ENCODE results near the gene CAMSAP2.

The CAMSAP2 gene

DNA sequence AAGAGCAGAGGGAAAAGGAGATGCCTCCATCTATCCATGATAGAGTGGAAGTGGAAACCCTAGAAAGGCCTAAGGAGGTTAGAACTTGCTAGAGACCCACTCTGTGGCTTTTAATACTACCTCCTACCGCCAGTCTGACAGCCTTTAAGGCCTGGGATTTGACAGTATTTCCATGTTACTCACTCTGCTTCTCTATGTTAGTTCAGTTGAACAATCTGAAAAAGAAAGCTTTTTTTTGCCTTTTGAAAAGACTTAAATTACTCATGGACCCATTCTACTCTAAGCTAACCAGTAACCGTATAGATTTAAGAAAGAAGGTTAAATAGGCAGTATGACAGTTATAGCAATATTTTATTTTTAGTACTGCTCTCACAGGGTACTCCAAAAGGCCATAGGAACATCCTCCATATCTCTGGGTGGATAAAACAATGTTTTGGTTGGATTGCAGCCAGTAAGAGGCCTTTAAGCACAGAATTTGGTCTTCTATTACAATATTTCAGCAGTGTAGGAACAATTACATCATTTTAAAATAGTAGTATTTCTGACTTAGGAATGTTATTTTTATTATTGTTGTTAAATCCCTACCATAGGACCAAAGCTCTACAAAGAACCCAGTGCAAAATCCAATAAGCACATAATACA lies 118.1 kb downstream of the CAMSAP2 start:
- no peak overlapping the region for H3K4me3 ChIP-seq
- no peak for TF ChIP-seq Cebpa-rat (IDR thresholded peaks at IDR 0.05)
- no peak overlapping the region for H3K27ac ChIP-seq
- H3K4me2 ChIP-seq = no peak overlapping the region
- H3K36me3 ChIP-seq = peaks cover 26 to 85% (median 41%) of the 10 kb centered on the region in 11 experiments
- no peaks in the 10 kb centered on the region for H4K20me1 ChIP-seq
- no peaks in the 10 kb centered on the region for H3K9me3 ChIP-seq (replicated peaks in 1 of 11)
- H3K27me3 ChIP-seq = no peaks in the 10 kb centered on the region
- H3K4me1 ChIP-seq = peaks cover 0 to 13% (median 0%) of the 10 kb centered on the region in 10 experiments; a peak in 3 of 20 replicates
- H3K9ac ChIP-seq = no peak overlapping the region

DNA sequence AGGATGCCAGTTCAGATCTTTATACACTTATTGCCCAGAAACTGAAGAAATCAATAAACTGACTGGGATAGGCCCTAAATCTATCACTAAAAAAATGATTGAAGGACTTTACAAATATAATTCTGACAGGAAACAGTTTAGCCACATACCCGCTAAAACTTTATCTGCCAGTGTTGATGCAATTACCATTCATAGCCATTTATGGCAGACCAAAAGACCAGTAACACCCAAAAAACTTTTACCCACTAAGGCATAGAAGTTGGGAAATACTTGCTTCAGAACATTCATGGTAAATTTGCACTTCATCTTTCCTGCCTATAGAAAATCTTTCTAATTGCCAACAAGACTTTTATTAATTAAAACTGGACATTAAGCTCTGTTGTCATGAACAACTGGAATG lies 119.1 kb downstream of the CAMSAP2 start:
- H3K36me3 ChIP-seq = peaks cover 26 to 83% (median 43%) of the 10 kb centered on the region in 11 experiments
- no peak overlapping the region for H3K27ac ChIP-seq
- H3K4me3 ChIP-seq = no peak overlapping the region
- no peaks in the 10 kb centered on the region for H4K20me1 ChIP-seq
- no peak overlapping the region for H3K9ac ChIP-seq
- H3K9me3 ChIP-seq (replicated peaks in 1 of 11) = no peaks in the 10 kb centered on the region
- TF ChIP-seq Cebpa-rat (IDR thresholded peaks at IDR 0.05) = no peak
- peak overlapping the region in 1 of 11 experiments; percentile 18; a peak in 1 of 22 replicates for H3K4me2 ChIP-seq
- H3K27me3 ChIP-seq = no peaks in the 10 kb centered on the region
- H3K4me1 ChIP-seq = peaks cover 0 to 13% (median 0%) of the 10 kb centered on the region in 10 experiments; a peak in 3 of 20 replicates

DNA sequence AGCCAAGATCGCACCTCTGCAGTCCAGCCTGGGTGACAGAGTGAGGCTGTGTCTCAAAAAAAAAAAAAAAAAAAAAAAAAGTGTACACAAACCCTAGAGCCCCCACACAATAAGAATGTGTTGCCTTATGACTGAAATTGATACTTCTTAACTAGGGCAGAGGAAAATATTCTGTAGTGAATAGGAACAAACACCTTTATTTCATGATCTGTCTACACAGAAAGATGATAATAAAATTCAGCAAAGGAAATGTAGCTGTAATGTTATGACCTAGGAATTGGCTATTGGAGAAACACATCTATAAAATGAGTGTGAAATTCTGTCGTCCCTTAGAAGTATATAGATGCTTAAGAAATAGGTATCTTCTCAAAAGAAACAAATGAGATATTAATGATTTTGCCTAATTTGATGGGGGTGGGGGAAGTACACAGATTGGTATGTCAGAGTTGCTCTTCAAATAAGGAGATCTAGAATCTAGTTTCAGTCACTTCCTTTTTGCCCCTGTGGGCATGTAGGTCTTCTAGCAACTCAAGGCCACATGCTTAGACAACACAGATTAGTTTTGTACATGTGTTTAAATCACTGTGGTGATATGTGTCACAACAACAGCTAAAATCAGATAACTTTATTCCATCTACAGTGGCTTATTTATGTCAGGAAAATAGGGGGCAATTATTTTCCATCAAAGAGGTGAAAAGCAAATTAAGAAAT lies 123.4 kb downstream of the CAMSAP2 start:
- H3K9me3 ChIP-seq (replicated peaks in 1 of 11) = no peaks in the 10 kb centered on the region
- no peak overlapping the region for H3K4me3 ChIP-seq
- TF ChIP-seq Cebpa-rat (IDR thresholded peaks at IDR 0.05) = no peak
- H3K27me3 ChIP-seq = no peaks in the 10 kb centered on the region
- no peak overlapping the region for H3K4me2 ChIP-seq
- H3K27ac ChIP-seq = no peak overlapping the region
- H3K9ac ChIP-seq = no peak overlapping the region
- peaks cover 8 to 57% (median 26%) of the 10 kb centered on the region in 11 experiments; a peak in 20 of 22 replicates for H3K36me3 ChIP-seq
- no peaks in the 10 kb centered on the region for H4K20me1 ChIP-seq
- H3K4me1 ChIP-seq = peaks cover 0 to 37% (median 21%) of the 10 kb centered on the region in 10 experiments; a peak in 14 of 20 replicates

DNA sequence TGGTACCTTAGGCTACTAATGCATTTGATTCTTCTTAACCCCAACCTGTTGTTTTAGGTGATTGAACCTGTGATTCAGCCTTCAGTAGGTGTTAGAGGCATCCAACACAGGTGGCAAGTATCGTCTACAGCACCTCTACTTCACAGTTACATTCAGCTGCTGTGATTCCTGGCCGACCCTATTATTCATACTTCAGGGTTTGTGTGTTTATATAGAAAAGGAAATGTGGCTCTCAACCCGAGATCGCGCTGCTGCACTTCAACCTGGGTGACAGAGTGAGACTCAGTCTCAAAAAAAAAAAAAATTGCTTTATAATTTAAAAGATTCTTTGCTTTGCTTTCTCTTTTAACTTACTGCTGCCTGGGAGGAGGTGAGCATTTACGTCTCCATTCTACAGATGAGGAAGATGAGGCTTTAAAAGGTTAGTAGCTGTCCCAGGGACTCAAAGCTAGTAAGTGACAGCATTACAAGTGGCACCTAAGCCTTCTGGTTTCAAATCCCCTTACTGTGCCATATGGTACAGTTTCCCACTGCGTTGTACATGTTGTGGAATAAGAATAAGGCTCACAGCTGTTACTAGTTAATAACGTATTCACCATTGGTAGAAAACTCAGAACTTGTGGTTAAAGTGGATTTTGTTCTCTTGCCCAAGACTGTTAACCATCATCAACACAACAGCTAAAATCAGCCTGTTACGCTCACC lies 124.2 kb downstream of the CAMSAP2 start:
- H3K27me3 ChIP-seq = no peaks in the 10 kb centered on the region
- H3K9me3 ChIP-seq (replicated peaks in 1 of 11) = no peaks in the 10 kb centered on the region
- H3K36me3 ChIP-seq = peaks cover 6 to 50% (median 18%) of the 10 kb centered on the region in 11 experiments; a peak in 19 of 22 replicates
- H3K27ac ChIP-seq = no peak overlapping the region
- H3K4me1 ChIP-seq = peaks cover 0 to 33% (median 21%) of the 10 kb centered on the region in 10 experiments; a peak in 14 of 20 replicates
- H3K4me2 ChIP-seq = no peak overlapping the region
- no peak overlapping the region for H3K4me3 ChIP-seq
- H4K20me1 ChIP-seq = no peaks in the 10 kb centered on the region
- no peak for TF ChIP-seq Cebpa-rat (IDR thresholded peaks at IDR 0.05)
- H3K9ac ChIP-seq = no peak overlapping the region

DNA sequence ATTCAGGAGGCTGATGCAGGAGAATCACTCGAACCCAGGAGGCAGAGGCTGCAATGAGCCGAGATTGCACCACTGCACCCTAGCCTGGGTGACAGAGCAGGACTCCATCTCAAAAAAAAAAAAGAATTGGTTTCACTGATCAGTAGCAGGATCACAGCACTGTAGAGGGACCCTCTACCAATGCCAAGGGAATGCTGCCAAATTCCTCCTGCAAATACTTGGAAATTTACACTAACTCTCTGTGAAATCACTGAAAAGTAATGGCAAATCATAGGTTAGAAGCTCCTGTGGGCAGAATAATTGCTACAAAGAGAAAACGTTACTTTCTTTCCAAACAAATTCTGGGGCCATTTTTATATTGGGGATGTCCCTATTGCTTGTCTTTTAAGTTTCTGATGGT lies 127.4 kb downstream of the CAMSAP2 start:
- Histone ChIP-seq H3K36me3 (peaks cover 6 to 27% (median 15%) of the 10 kb centered on the region in 11 experiments; a peak in 16 of 22 replicates), H3K4me2 (peak overlapping the region in 7 of 11 experiments; percentile 17 to 35 (median 30); a peak in 6 of 22 replicates), H3K4me1 (peaks cover 18 to 55% (median 43%) of the 10 kb centered on the region in 10 experiments), H4K20me1 (no peaks in the 10 kb centered on the region), H3K27me3 (no peaks in the 10 kb centered on the region), H3K9me3 (replicated peaks in 1 of 11) (no peaks in the 10 kb centered on the region), H3K27ac (no peak overlapping the region), H3K4me3 (no peak overlapping the region), H3K9ac (no peak overlapping the region)
- TF ChIP-seq Cebpa-rat (IDR thresholded peaks at IDR 0.05) = no peak

DNA sequence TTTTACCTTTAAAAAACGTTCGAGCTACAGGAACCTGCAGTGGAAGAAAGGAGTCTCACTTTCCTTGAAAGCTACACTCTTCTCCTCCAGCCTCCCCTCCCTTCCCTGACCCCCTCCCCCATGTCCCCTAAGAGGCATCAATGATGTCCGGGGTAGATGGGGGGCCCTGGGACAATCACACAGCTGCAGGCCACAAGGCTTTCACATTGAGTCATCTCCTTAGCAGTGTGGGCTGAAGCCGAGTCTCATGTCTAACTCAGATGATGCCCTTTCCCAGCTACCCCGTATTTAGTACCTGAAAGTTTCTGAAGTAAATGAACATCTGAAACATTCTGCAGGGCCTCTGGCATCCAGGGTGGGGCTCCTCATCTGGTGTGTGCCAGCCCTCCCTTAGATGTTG lies 127.8 kb downstream of the CAMSAP2 start:
- peaks cover 6 to 25% (median 15%) of the 10 kb centered on the region in 11 experiments; a peak in 16 of 22 replicates for H3K36me3 ChIP-seq
- H3K4me2 ChIP-seq = peak overlapping the region in 7 of 11 experiments; percentile 17 to 46 (median 34); a peak in 6 of 22 replicates
- H3K4me1 ChIP-seq = peaks cover 18 to 59% (median 47%) of the 10 kb centered on the region in 10 experiments
- no peaks in the 10 kb centered on the region for H3K27me3 ChIP-seq
- H3K9me3 ChIP-seq (replicated peaks in 1 of 11) = no peaks in the 10 kb centered on the region
- H3K4me3 ChIP-seq = no peak overlapping the region
- no peaks in the 10 kb centered on the region for H4K20me1 ChIP-seq
- no peak overlapping the region for H3K27ac ChIP-seq
- no peak overlapping the region for H3K9ac ChIP-seq
- no peak for TF ChIP-seq Cebpa-rat (IDR thresholded peaks at IDR 0.05)

DNA sequence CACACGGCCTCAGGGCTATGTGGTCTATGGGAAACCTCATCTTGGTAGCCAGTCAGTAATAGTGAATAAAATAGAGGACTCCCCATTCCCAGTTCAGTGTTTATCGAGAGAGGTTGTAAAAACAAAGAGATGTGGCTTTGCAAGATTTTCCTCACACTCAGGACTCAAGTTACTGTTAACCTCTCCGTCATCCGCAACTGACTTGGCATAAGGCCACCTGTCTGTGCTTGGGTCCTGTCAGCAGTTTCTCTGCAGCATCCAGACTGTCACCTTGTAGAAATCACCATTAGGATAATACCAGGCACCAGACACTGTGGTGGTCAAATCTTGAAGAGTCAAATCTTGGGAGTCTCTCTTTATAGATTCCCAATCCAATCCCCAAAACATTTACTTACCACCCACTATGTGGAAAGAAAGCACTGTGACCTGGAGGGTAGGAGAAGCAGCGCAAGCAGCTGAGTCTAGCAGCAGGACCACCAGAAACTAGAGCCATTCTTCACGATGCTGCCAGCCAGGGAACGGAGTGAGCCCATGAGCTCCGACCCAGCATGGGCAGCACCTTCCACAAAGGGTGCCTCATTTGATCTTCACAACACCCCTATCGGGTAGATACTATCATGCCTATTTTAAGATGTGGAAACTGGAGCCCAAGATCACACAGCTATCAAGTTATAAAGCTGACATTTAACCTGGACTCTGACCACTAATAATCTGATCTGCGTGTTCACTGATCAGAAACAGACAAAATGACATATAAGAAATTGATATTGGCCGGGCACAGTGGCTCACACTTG lies 128.5 kb downstream of the CAMSAP2 start:
- TF ChIP-seq Cebpa-rat (IDR thresholded peaks at IDR 0.05) = no peak
- Histone ChIP-seq H3K9me3 (replicated peaks in 1 of 11) (no peaks in the 10 kb centered on the region), H3K36me3 (peaks cover 6 to 22% (median 15%) of the 10 kb centered on the region in 11 experiments; a peak in 16 of 22 replicates), H3K9ac (no peak overlapping the region), H4K20me1 (no peaks in the 10 kb centered on the region), H3K4me1 (peaks cover 18 to 61% (median 54%) of the 10 kb centered on the region in 10 experiments), H3K4me2 (peak overlapping the region in 3 of 11 experiments; percentile 1 to 14 (median 11); a peak in 2 of 22 replicates), H3K27ac (no peak overlapping the region; a peak in 1 of 22 replicates), H3K27me3 (no peaks in the 10 kb centered on the region), H3K4me3 (no peak overlapping the region)

DNA sequence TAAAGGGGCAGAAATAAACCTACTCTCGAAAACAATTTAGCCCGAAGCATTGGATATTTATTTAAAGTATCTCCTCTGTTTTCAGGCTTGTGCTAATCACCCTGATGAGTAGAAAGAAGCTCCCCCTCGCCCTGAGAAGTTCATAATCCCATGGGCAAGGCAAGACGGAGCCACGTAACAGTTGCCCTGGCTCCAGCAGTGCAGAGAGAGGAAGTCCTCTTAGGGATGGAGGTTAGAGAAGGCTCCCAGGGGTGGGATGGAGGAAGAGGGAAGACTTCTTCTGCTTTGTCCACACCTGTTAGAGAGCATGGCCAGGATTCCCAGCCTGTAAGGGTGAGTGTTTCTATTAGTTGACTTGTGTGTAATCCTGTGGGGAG lies 130.7 kb downstream of the CAMSAP2 start:
- no peak for TF ChIP-seq Cebpa-rat (IDR thresholded peaks at IDR 0.05)
- H3K9ac ChIP-seq = peak overlapping the region in 8 of 11 experiments; percentile 54 to 72 (median 66); a peak in 15 of 22 replicates
- H3K4me2 ChIP-seq = peak overlapping the region; percentile 65 to 94 (median 88)
- peaks cover 27 to 76% (median 69%) of the 10 kb centered on the region in 10 experiments for H3K4me1 ChIP-seq
- peak overlapping the region in 9 of 11 experiments; percentile 50 to 82 (median 75); a peak in 18 of 22 replicates for H3K27ac ChIP-seq
- H3K36me3 ChIP-seq = 0 out of 22 replicates have a peak, but pooled peaks cover 0 to 4% (median 0%) of the 10 kb centered on the region in 11 experiments
- H4K20me1 ChIP-seq = no peaks in the 10 kb centered on the region; a peak in 1 of 22 replicates
- no peaks in the 10 kb centered on the region for H3K9me3 ChIP-seq (replicated peaks in 1 of 11)
- H3K27me3 ChIP-seq = peaks cover 10 to 15% (median 13%) of the 10 kb centered on the region in 11 experiments; a peak in 21 of 22 replicates
- peak overlapping the region in 8 of 10 experiments; percentile 10 to 61 (median 41); a peak in 10 of 20 replicates for H3K4me3 ChIP-seq

Measured in BLaER1 treated with 17β-estradiol and CSF1 and Interleukin-3, amounts not matched to agents 10 nM and 100 nM (cell line).